Pancreas (tissue), 10 donors: ENCODE measurements around the gene PTPN23. TPM values are rescaled to one million over a fixed set of nuclear protein-coding genes. Genes with fewer than 3 reads are reported as not detected.

Experiments used
- ATAC-seq, 4 donors: fragments of 200-7000 bp; cut with Tn5 transposase; one replicate each; pipeline versions ENCODE4 v1.8.0 to v1.9.1; 2020; ENCODE audit warnings: mild to moderate bottlenecking in 4 of 4, moderate library complexity in 4 of 4
- DNase-seq, 6 donors: peaks; one replicate each; pipeline ENCODE4 v3.0.0-alpha.2; 2020
- FAIRE-seq: peaks from 2 replicates; lab custom pipeline; 2012; peaks lifted over from hg19 to GRCh38; lab: Jason Lieb, UNC
- H3K27ac ChIP-seq, 4 donors: fragments of 200-600 bp; sonication (generic); 1 replicate in 3 of 4; 2 replicates in 1 of 4; pipeline versions ENCODE4 v1.5.0 to v1.8.0; 2020
- H3K27me3 ChIP-seq, 4 donors: fragments of 200-600 bp; one replicate each; pipeline ENCODE4 v1.8.0; 2021
- H3K36me3 ChIP-seq, 3 donors: fragments of 200-600 bp; sonication (generic) in 1 of 3; one replicate each; pipeline versions ENCODE4 v1.5.0 to v1.8.0; 2020 to 2021
- H3K4me1 ChIP-seq, 3 donors: fragments of 200-600 bp; one replicate each; pipeline ENCODE4 v1.8.0; 2021
- H3K4me3 ChIP-seq, 4 donors: fragments of 200-600 bp; sonication (generic) in 2 of 4; one replicate each; pipeline versions ENCODE4 v1.5.0 to v1.8.0; 2020 to 2021
- H3K9me3 ChIP-seq, 4 donors: fragments of 200-600 bp; one replicate each; pipeline ENCODE4 v1.8.0; 2021
- WGBS, 2 donors: extraction: QIAGEN DNeasy Blood & Tissue Kit; methylation state at CpG; one replicate each; pipeline ENCODE4 v1.1.7; 2013; 5-methylcytosine and 5-hydroxymethylcytosine counted together
- intact Hi-C, 3 donors: fragments of 100-400 bp; cut with DNase I; formaldehyde crosslinking; loops; one replicate each; pipeline versions ENCODE4 v1.11.1 to v1.14.2; 2022
- polyA plus RNA-seq, 2 donors: library from polyadenylated mRNA; stranded (reverse); fragments of 200-250 nt; gene quantifications; one replicate each; pipeline ENCODE4 v1.2.3, GENCODE V29; 2013
- total RNA-seq, 6 donors: library from RNA; stranded (reverse); fragmentation: NEBNext Ultra II Directional in 4 of 6; extraction: Animal tissue kit (Norgen Biotek cat#: 25700) in 4 of 6; gene quantifications; one replicate each; pipeline versions ENCODE4 v1.2.1 to v1.2.4, GENCODE V29; 2021 to 2023
- TF ChIP-seq, protein P1 (sequence below), 4 donors: fragments of 200-600 bp; sonication (generic) in 3 of 4; IDR thresholded peaks; one replicate each; pipeline versions ENCODE4 v1.5.0 to v1.8.0; 2021; ENCODE audit warnings: antibody characterized with exemption in 4 of 4
- donor health status: healthy with polysubstance abuse.
- donor health status: DM: no; HTN: no; CAD: no; lungs with moderate emphysema.
- donor health status: DM: no; HTN: no; CAD: no.
- donor health status: control.
- donor health status: control.
- donor health status: Bipolar disorder and iron deficiency.
- donor health status: DM: yes; HTN: yes; CAD: no.
- donor health status: DM: no; HTN: no; CAD: no.
- donor health status: DM: no; HTN: no; CAD: no.
- donor health status: DM: yes; HTN: yes; CAD: no.

PTPN23 gene
- total and polyA plus RNA-seq, 8 donors, result 14.2 to 40.8 (median 21.1) TPM

DNA sequence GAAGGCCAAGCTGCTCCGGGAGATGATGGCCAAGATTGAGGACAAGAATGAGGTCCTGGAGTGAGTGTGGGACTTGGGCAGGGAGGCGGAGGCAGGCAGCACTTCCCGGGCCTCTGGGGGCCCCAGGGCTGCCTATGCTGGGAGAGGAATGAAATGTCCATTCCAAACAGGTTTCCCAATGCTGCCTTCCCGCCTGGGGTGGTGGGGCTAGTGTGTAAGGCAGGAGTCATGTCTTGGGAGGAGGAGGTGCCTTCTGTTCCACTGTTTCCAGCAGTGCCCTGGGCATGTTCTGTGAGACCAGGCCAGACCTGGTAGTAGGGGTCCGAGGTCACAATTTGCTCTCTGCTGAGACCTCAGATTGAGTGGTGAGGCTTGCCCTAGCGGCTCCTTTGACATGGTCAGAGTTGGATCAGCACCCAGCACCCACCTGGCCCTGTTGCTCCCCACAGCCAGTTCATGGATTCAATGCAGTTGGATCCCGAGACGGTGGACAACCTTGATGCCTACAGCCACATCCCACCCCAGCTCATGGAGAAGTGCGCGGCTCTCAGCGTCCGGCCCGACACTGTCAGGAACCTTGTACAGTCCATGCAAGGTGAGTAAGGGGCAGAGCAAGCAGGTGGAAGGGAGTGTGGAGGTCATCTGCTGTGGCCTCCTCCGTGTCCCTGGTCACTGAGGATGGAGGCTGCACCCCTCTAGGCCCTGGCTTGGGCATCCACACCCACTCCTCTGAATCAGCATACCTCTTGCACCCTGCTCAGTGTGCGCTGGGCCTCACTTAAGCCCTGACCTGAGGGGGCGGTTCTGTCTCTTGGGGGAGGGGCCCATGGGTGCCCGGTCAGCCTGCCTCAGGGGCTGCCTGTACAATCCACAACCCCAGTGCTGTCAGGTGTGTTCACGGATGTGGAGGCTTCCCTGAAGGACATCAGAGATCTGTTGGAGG lies 27.3 kb downstream of the PTPN23 start:
- DNase-seq (no peak), ATAC-seq (no peak), FAIRE-seq (no peak)
- intact Hi-C loops, result no loop called here
- TF ChIP-seq, protein P1, sequence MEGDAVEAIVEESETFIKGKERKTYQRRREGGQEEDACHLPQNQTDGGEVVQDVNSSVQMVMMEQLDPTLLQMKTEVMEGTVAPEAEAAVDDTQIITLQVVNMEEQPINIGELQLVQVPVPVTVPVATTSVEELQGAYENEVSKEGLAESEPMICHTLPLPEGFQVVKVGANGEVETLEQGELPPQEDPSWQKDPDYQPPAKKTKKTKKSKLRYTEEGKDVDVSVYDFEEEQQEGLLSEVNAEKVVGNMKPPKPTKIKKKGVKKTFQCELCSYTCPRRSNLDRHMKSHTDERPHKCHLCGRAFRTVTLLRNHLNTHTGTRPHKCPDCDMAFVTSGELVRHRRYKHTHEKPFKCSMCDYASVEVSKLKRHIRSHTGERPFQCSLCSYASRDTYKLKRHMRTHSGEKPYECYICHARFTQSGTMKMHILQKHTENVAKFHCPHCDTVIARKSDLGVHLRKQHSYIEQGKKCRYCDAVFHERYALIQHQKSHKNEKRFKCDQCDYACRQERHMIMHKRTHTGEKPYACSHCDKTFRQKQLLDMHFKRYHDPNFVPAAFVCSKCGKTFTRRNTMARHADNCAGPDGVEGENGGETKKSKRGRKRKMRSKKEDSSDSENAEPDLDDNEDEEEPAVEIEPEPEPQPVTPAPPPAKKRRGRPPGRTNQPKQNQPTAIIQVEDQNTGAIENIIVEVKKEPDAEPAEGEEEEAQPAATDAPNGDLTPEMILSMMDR (IDR thresholded peaks at IDR 0.05), result no peak
- no peak overlapping the region for H3K4me3 ChIP-seq
- H3K9me3 ChIP-seq, result no peaks in the 10 kb centered on the region
- peaks cover 4 to 10% (median 6%) of the 10 kb centered on the region in 3 donors for H3K4me1 ChIP-seq
- no peaks in the 10 kb centered on the region for H3K27me3 ChIP-seq
- peaks cover 5 to 55% (median 23%) of the 10 kb centered on the region in 3 donors for H3K36me3 ChIP-seq
- H3K27ac ChIP-seq, result no peak overlapping the region
- 89 to 90% methylated on average over 18 of the region's 18 CpGs for WGBS, 2 donors

DNA sequence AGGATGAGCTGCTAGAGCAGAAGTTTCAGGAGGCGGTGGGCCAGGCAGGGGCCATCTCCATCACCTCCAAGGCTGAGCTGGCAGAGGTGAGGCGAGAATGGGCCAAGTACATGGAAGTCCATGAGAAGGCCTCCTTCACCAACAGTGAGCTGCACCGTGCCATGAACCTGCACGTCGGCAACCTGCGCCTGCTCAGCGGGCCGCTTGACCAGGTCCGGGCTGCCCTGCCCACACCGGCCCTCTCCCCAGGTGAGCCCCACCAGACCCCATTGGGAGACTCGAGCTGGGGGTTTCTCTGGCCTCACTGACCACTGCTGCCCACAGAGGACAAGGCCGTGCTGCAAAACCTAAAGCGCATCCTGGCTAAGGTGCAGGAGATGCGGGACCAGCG lies 28.0 kb downstream of the PTPN23 start:
- 93 to 96% methylated on average over 15 of the region's 15 CpGs for WGBS, 2 donors
- peak in 1 of 6 donors; percentile 65 for DNase-seq
- FAIRE-seq, result no peak
- intact Hi-C loops, result no loop called here
- ATAC-seq, result no peak
- no peaks in the 10 kb centered on the region for H3K27me3 ChIP-seq
- H3K4me1 ChIP-seq, result peaks cover 4 to 10% (median 6%) of the 10 kb centered on the region in 3 donors
- H3K27ac ChIP-seq, result no peak overlapping the region
- TF ChIP-seq, protein P1 (IDR thresholded peaks at IDR 0.05), result no peak
- no peaks in the 10 kb centered on the region for H3K9me3 ChIP-seq
- peaks cover 5 to 55% (median 25%) of the 10 kb centered on the region in 3 donors for H3K36me3 ChIP-seq
- H3K4me3 ChIP-seq, result no peak overlapping the region

DNA sequence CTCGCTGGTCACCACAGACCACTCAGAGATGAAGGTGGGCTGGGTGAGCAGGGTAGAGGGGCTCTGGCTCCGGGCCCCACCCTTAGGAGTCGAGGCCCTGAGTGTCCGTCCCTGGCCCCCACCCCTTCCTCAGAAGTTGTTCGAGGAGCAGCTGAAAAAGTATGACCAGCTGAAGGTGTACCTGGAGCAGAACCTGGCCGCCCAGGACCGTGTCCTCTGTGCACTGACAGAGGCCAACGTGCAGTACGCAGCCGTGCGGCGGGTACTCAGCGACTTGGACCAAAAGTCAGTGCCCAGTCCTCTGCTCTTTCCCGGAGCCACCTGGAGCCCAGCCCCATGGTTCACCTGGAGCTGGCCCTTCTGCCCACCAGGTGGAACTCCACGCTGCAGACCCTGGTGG lies 28.5 kb downstream of the PTPN23 start:
- Histone ChIP-seq H3K4me1 (peaks cover 4 to 10% (median 6%) of the 10 kb centered on the region in 3 donors), H3K36me3 (peaks cover 5 to 57% (median 29%) of the 10 kb centered on the region in 3 donors), H3K27ac (no peak overlapping the region), H3K4me3 (no peak overlapping the region), H3K27me3 (no peaks in the 10 kb centered on the region), H3K9me3 (no peaks in the 10 kb centered on the region)
- 85 to 90% methylated on average over 15 of the region's 15 CpGs for WGBS, 2 donors
- no peak for FAIRE-seq
- ATAC-seq, result no peak
- TF ChIP-seq, protein P1 (IDR thresholded peaks at IDR 0.05), result no peak
- intact Hi-C loops, result no loop called here
- DNase-seq, result peak in 1 of 6 donors; percentile 55

DNA sequence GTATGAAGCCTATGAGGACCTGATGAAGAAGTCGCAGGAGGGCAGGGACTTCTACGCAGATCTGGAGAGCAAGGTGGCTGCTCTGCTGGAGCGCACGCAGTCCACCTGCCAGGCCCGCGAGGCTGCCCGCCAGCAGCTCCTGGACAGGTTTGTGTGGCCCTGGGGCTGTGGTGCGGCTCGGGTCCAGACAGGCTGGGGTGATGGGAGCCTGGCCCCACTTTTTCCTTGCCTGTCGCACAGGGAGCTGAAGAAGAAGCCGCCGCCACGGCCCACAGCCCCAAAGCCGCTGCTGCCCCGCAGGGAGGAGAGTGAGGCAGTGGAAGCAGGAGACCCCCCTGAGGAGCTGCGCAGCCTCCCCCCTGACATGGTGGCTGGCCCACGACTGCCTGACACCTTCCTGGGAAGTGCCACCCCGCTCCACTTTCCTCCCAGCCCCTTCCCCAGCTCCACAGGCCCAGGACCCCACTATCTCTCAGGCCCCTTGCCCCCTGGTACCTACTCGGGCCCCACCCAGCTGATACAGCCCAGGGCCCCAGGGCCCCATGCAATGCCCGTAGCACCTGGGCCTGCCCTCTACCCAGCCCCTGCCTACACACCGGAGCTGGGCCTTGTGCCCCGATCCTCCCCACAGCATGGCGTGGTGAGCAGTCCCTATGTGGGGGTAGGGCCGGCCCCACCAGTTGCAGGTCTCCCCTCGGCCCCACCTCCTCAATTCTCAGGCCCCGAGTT lies 29.0 kb downstream of the PTPN23 start:
- 89 to 91% methylated on average over 24 to 26 of the region's 26 CpGs for WGBS, 2 donors
- H3K27me3 ChIP-seq, result no peaks in the 10 kb centered on the region
- H3K9me3 ChIP-seq, result no peaks in the 10 kb centered on the region
- DNase-seq, result peak in 1 of 6 donors; percentile 72
- ATAC-seq, result no peak
- TF ChIP-seq, protein P1 (IDR thresholded peaks at IDR 0.05), result no peak
- no peak for FAIRE-seq
- no peak overlapping the region for H3K27ac ChIP-seq
- peaks cover 0 to 6% (median 2%) of the 10 kb centered on the region in 3 donors for H3K4me1 ChIP-seq
- peaks cover 5 to 62% (median 35%) of the 10 kb centered on the region in 3 donors for H3K36me3 ChIP-seq
- intact Hi-C loops, result no loop called here
- no peak overlapping the region for H3K4me3 ChIP-seq
